Liver (tissue), 9 donors: Measurements from ENCODE around the gene CTDSPL2. TPM values are rescaled to one million over a fixed set of nuclear protein-coding genes. Genes with fewer than 3 reads are reported as not detected.

ENCODE experiments used
- DNase-seq: peaks from one replicate; pipeline ENCODE4 v3.0.0-alpha.2; 2017; ENCODE audit warnings: low spot score
- H3K27ac ChIP-seq, 2 donors: one replicate each; pipeline ENCODE4 v1.7.0; 2013; ENCODE audit warnings: inconsistent platforms in 2 of 2, low read length in 2 of 2, control low read depth in 1 of 2, low read depth in 1 of 2, mild to moderate bottlenecking in 1 of 2
- H3K27me3 ChIP-seq, 4 donors: one replicate each; pipeline versions ENCODE4 v1.6.1 to v1.7.0; 2013; ENCODE audit warnings: low read length in 3 of 4, inconsistent platforms in 1 of 4, mild to moderate bottlenecking in 1 of 4, moderate library complexity in 1 of 4; ENCODE audit not compliant: control insufficient read depth in 4 of 4, insufficient read depth in 4 of 4
- H3K36me3 ChIP-seq, 4 donors: one replicate each; pipeline versions ENCODE4 v1.6.1 to v1.7.0; 2013; ENCODE audit warnings: low read length in 3 of 4, mild to moderate bottlenecking in 3 of 4, low read depth in 1 of 4, moderate library complexity in 1 of 4; ENCODE audit not compliant: control insufficient read depth in 4 of 4, insufficient read depth in 3 of 4
- H3K4me1 ChIP-seq, 4 donors: one replicate each; pipeline versions ENCODE4 v1.6.1 to v1.7.0; 2013; ENCODE audit warnings: low read length in 3 of 4, mild to moderate bottlenecking in 3 of 4, moderate library complexity in 1 of 4; ENCODE audit not compliant: control insufficient read depth in 4 of 4, insufficient read depth in 4 of 4
- H3K4me3 ChIP-seq, 3 donors: one replicate each; pipeline versions ENCODE4 v1.6.1 to v1.7.0; 2013; ENCODE audit warnings: low read length in 3 of 3, control low read depth in 1 of 3, low read depth in 1 of 3, mild to moderate bottlenecking in 1 of 3
- H3K9ac ChIP-seq, 2 donors: one replicate each; pipeline ENCODE4 v1.7.0; 2013; ENCODE audit warnings: low read length in 2 of 2, mild to moderate bottlenecking in 2 of 2, moderate library complexity in 2 of 2, control low read depth in 1 of 2, low read depth in 1 of 2
- H3K9me3 ChIP-seq, 4 donors: one replicate each; pipeline versions ENCODE4 v1.6.1 to v1.7.0; 2013; ENCODE audit warnings: low read length in 3 of 4; ENCODE audit not compliant: control insufficient read depth in 4 of 4
- EGR1 ChIP-seq, 2 donors: IDR thresholded peaks; 2 replicates each; pipeline ENCODE4 v1.6.1; 2016 to 2018; ENCODE audit warnings: antibody characterized with exemption in 2 of 2, low read depth in 2 of 2
- FOXA1 ChIP-seq: IDR thresholded peaks from 2 replicates; pipeline ENCODE4 v1.6.1; 2016; ENCODE audit warnings: antibody characterized with exemption
- FOXA2 ChIP-seq: IDR thresholded peaks from 2 replicates; pipeline ENCODE4 v1.6.1; 2016; ENCODE audit warnings: antibody characterized with exemption
- GABPA ChIP-seq, 2 donors: IDR thresholded peaks in 1 of 2; conservative IDR thresholded peaks in 1 of 2; 2 replicates each; pipeline ENCODE4 v1.6.1; 2016; ENCODE audit warnings: antibody characterized with exemption in 2 of 2, mild to moderate bottlenecking in 1 of 2, moderate library complexity in 1 of 2
- HNF4G ChIP-seq: IDR thresholded peaks from 2 replicates; pipeline ENCODE4 v1.6.1; 2016; ENCODE audit warnings: antibody characterized with exemption
- JUND ChIP-seq, 2 donors: IDR thresholded peaks; 2 replicates each; pipeline ENCODE4 v1.6.1; 2016; ENCODE audit warnings: antibody characterized with exemption in 2 of 2
- NR2F2 ChIP-seq: IDR thresholded peaks from 2 replicates; pipeline ENCODE4 v1.6.1; 2016; ENCODE audit warnings: antibody characterized with exemption
- RAD21 ChIP-seq, 2 donors: IDR thresholded peaks; 2 replicates each; pipeline ENCODE4 v1.6.1; 2016; ENCODE audit warnings: antibody characterized with exemption in 2 of 2, mild to moderate bottlenecking in 2 of 2
- SP1 ChIP-seq: IDR thresholded peaks from 2 replicates; pipeline ENCODE4 v1.6.1; 2018; ENCODE audit warnings: antibody characterized with exemption, mild to moderate bottlenecking
- TAF1 ChIP-seq: conservative IDR thresholded peaks from 2 replicates; pipeline ENCODE4 v1.6.1; 2016; ENCODE audit warnings: antibody characterized with exemption, mild to moderate bottlenecking
- YY1 ChIP-seq: IDR thresholded peaks from 2 replicates; pipeline ENCODE4 v1.6.1; 2016; ENCODE audit warnings: antibody characterized with exemption, mild to moderate bottlenecking
- WGBS: extraction: QIAGEN DNeasy Blood & Tissue Kit; methylation state at CpG from one replicate; pipeline ENCODE4 v1.1.7; 2013; 5-methylcytosine and 5-hydroxymethylcytosine counted together
- polyA plus RNA-seq, 2 donors: library from polyadenylated mRNA; stranded (reverse) in 1 of 2; unstranded in 1 of 2; fragments of 200-250 nt in 1 of 2; fragments of >200 nt in 1 of 2; fragmentation: Nextera tagmentation in 1 of 2; extraction: Ambion mirVana in 1 of 2; gene quantifications; one replicate each; pipeline versions ENCODE4 v1.2.1 to v1.2.3, GENCODE V29; 2013 to 2015
- total RNA-seq, 2 donors: library from RNA; depleted of rRNA; stranded (reverse); fragments of >200 nt; gene quantifications; one replicate each; pipeline ENCODE4 v1.2.3, GENCODE V29; 2014
- TF ChIP-seq, protein P1 (sequence below): IDR thresholded peaks from 2 replicates; pipeline ENCODE4 v1.6.1; 2016; ENCODE audit warnings: antibody characterized with exemption
- TF ChIP-seq, protein P2 (sequence below): IDR thresholded peaks from 2 replicates; pipeline ENCODE4 v1.6.1; 2016; ENCODE audit warnings: antibody characterized with exemption
- TF ChIP-seq, protein P3 (sequence below): fragments of 150-350 bp; IDR thresholded peaks from 2 replicates; pipeline ENCODE4 v1.5.1; 2017; ENCODE audit warnings: improper control_type of control experiment, low read depth, low read length; ENCODE audit not compliant: missing input control
- TF ChIP-seq, protein P4 (sequence below): IDR thresholded peaks from 2 replicates; pipeline ENCODE4 v1.6.1; 2016; ENCODE audit warnings: antibody characterized with exemption, mild to moderate bottlenecking
- donor health status: healthy.
- donor health status: healthy.
- donor health status: healthy.
- donor health status: healthy.
- donor health status: healthy.

The CTDSPL2 gene
- total and polyA plus RNA-seq, 4 donors, result 3.6 to 41.5 (median 21.2) TPM

DNA sequence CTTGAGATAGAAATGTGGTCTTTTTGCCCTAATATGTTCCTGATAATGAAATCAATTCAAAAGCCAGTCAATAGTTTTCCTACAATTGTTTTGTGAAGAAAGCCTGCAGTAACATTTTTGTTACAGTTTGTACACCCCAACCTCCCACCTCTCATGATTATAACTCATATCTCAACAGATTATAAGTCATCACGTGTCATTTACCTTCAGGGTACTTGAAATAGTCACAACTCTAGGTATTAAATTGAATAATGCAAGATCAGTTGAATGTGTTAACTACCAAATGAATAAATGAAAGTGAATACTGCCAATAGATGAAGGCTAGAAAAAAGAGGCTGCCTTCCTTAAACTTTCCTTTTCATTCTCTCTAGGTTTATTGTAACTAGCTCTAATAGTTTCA, 32.9 kb upstream of the CTDSPL2 start:
- Histone ChIP-seq H3K4me1 (no peaks in the 10 kb centered on the region), H3K27me3 (no peaks in the 10 kb centered on the region), H3K9me3 (no peaks in the 10 kb centered on the region), H3K4me3 (no peak overlapping the region), H3K36me3 (no peaks in the 10 kb centered on the region), H3K9ac (no peak overlapping the region), H3K27ac (no peak overlapping the region)
- no peak for DNase-seq
- no peak for TF ChIP-seq FOXA2
- no peak for TF ChIP-seq GABPA (IDR thresholded peaks at IDR 0.05 in 1 of 2, conservative IDR thresholded peaks at IDR 0.05 in 1 of 2)
- TF ChIP-seq, protein P1, sequence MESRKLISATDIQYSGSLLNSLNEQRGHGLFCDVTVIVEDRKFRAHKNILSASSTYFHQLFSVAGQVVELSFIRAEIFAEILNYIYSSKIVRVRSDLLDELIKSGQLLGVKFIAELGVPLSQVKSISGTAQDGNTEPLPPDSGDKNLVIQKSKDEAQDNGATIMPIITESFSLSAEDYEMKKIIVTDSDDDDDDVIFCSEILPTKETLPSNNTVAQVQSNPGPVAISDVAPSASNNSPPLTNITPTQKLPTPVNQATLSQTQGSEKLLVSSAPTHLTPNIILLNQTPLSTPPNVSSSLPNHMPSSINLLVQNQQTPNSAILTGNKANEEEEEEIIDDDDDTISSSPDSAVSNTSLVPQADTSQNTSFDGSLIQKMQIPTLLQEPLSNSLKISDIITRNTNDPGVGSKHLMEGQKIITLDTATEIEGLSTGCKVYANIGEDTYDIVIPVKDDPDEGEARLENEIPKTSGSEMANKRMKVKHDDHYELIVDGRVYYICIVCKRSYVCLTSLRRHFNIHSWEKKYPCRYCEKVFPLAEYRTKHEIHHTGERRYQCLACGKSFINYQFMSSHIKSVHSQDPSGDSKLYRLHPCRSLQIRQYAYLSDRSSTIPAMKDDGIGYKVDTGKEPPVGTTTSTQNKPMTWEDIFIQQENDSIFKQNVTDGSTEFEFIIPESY, result no peak
- TF ChIP-seq HNF4G, result no peak
- no peak for TF ChIP-seq SP1
- TF ChIP-seq JUND (IDR thresholded peaks at IDR 0.05), result no peak
- no peak for TF ChIP-seq FOXA1
- TF ChIP-seq YY1, result no peak
- TF ChIP-seq, protein P2, sequence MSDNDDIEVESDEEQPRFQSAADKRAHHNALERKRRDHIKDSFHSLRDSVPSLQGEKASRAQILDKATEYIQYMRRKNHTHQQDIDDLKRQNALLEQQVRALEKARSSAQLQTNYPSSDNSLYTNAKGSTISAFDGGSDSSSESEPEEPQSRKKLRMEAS, result no peak
- no peak for TF ChIP-seq RAD21 (IDR thresholded peaks at IDR 0.05)
- no peak for TF ChIP-seq EGR1 (IDR thresholded peaks at IDR 0.05; ENCODE audit: low read depth in 2 of 2)
- no peak for TF ChIP-seq TAF1
- TF ChIP-seq, protein P3, sequence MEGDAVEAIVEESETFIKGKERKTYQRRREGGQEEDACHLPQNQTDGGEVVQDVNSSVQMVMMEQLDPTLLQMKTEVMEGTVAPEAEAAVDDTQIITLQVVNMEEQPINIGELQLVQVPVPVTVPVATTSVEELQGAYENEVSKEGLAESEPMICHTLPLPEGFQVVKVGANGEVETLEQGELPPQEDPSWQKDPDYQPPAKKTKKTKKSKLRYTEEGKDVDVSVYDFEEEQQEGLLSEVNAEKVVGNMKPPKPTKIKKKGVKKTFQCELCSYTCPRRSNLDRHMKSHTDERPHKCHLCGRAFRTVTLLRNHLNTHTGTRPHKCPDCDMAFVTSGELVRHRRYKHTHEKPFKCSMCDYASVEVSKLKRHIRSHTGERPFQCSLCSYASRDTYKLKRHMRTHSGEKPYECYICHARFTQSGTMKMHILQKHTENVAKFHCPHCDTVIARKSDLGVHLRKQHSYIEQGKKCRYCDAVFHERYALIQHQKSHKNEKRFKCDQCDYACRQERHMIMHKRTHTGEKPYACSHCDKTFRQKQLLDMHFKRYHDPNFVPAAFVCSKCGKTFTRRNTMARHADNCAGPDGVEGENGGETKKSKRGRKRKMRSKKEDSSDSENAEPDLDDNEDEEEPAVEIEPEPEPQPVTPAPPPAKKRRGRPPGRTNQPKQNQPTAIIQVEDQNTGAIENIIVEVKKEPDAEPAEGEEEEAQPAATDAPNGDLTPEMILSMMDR, result no peak
- TF ChIP-seq NR2F2, result no peak
- TF ChIP-seq, protein P4, sequence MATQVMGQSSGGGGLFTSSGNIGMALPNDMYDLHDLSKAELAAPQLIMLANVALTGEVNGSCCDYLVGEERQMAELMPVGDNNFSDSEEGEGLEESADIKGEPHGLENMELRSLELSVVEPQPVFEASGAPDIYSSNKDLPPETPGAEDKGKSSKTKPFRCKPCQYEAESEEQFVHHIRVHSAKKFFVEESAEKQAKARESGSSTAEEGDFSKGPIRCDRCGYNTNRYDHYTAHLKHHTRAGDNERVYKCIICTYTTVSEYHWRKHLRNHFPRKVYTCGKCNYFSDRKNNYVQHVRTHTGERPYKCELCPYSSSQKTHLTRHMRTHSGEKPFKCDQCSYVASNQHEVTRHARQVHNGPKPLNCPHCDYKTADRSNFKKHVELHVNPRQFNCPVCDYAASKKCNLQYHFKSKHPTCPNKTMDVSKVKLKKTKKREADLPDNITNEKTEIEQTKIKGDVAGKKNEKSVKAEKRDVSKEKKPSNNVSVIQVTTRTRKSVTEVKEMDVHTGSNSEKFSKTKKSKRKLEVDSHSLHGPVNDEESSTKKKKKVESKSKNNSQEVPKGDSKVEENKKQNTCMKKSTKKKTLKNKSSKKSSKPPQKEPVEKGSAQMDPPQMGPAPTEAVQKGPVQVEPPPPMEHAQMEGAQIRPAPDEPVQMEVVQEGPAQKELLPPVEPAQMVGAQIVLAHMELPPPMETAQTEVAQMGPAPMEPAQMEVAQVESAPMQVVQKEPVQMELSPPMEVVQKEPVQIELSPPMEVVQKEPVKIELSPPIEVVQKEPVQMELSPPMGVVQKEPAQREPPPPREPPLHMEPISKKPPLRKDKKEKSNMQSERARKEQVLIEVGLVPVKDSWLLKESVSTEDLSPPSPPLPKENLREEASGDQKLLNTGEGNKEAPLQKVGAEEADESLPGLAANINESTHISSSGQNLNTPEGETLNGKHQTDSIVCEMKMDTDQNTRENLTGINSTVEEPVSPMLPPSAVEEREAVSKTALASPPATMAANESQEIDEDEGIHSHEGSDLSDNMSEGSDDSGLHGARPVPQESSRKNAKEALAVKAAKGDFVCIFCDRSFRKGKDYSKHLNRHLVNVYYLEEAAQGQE, result no peak
- 87% methylated on average over 1 of the region's 1 CpG for WGBS

DNA sequence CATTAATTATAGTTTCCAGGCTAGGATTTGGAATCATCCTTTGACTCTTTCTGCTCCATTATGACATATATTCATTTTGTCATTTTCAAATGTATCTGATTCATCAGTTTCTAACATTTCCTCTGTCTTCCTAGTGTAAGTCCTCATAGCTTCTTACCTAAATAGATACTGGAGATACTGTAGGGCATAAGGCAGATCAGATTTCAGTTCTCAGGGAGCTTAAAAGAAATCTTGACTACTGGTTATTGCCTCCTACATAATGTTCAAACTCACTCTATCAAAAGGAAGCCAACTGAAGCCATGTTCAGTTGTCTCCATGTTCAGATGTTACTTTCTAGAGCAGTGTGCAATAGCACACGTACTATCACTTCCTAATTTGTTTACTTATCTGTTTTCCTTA, 29.6 kb upstream of the CTDSPL2 start:
- WGBS, result 78% methylated on average over 1 of the region's 1 CpG
- Histone ChIP-seq H3K36me3 (no peaks in the 10 kb centered on the region), H3K27ac (no peak overlapping the region), H3K4me3 (no peak overlapping the region), H3K4me1 (no peaks in the 10 kb centered on the region), H3K27me3 (no peaks in the 10 kb centered on the region), H3K9ac (no peak overlapping the region), H3K9me3 (no peaks in the 10 kb centered on the region)
- TF ChIP-seq, protein P3, result no peak
- no peak for TF ChIP-seq JUND (IDR thresholded peaks at IDR 0.05)
- TF ChIP-seq FOXA2, result no peak
- no peak for TF ChIP-seq GABPA (IDR thresholded peaks at IDR 0.05 in 1 of 2, conservative IDR thresholded peaks at IDR 0.05 in 1 of 2)
- no peak for TF ChIP-seq SP1
- TF ChIP-seq EGR1 (IDR thresholded peaks at IDR 0.05; ENCODE audit: low read depth in 2 of 2), result no peak
- DNase-seq, result no peak
